Left cardiac atrium (tissue), 4 donors: Measurements from ENCODE around the gene CDH13. TPM values are rescaled to one million over a fixed set of nuclear protein-coding genes. Genes with fewer than 3 reads are reported as not detected.
A peak's percentile ranks its signal among the peaks of the same experiment; 100 is the strongest.

Experiments used
- ATAC-seq, 2 donors: fragments of 200-7000 bp; cut with Tn5 transposase; one replicate each; pipeline ENCODE4 v1.9.1; 2020; ENCODE audit warnings: mild to moderate bottlenecking in 2 of 2, moderate library complexity in 2 of 2
- DNase-seq: peaks from one replicate; pipeline ENCODE4 v3.0.0-alpha.2; 2020
- intact Hi-C, 2 donors: fragments of 100-400 bp; cut with DNase I; formaldehyde crosslinking; loops; one replicate each; pipeline versions ENCODE4 v1.14.1 to v1.15.1; 2022 to 2023
- total RNA-seq, 2 donors: library from RNA; stranded (reverse); fragmentation: NEBNext Ultra II Directional; extraction: Animal tissue kit (Norgen Biotek cat#: 25700); gene quantifications; one replicate each; pipeline ENCODE4 v1.2.1, GENCODE V29; 2021
- donor health status: DM: no; HTN: yes; CAD: no.
- donor health status: DM: no; HTN: yes; CAD: no; lungs with severe emphysema.
- donor health status: DM: yes; HTN: yes; CAD: no.
- donor health status: Dilated cardiomyopathy.

The CDH13 gene
- total RNA-seq, 2 donors from 2014 or later = 68.6 to 100 TPM

GRCh38 chr16:82992786-82993185 is 366.0 kb downstream of the CDH13 start:
- intact Hi-C loops = no loop called here
- no peak for DNase-seq
- ATAC-seq = no peak

- DNase-seq (no peak), ATAC-seq (no peak)
- intact Hi-C loops = no loop called here
Measured at GRCh38 chr16:82993415-82993814, 366.6 kb downstream of the CDH13 start.

- DNase-seq (no peak), ATAC-seq (no peak)
- intact Hi-C loops = no loop called here
Measured at GRCh38 chr16:82993926-82994325, 367.2 kb downstream of the CDH13 start.

- DNase-seq (no peak), ATAC-seq (no peak)
- intact Hi-C loops = no loop called here
Measured at GRCh38 chr16:82995286-82995923, 368.6 kb downstream of the CDH13 start.

GRCh38 chr16:82995924-82996441 is 369.2 kb downstream of the CDH13 start:
- peak; percentile 55 to 83 for ATAC-seq
- intact Hi-C loops = no loop called here
- peak; percentile 25 for DNase-seq

GRCh38 chr16:82996814-82997213 is 370.0 kb downstream of the CDH13 start:
- DNase-seq (no peak), ATAC-seq (no peak)
- intact Hi-C loops = no loop called here

GRCh38 chr16:82999711-83000110 is 372.9 kb downstream of the CDH13 start:
- no peak for DNase-seq
- ATAC-seq = no peak
- intact Hi-C loops = no loop called here

- DNase-seq (no peak), ATAC-seq (no peak)
- intact Hi-C loops = no loop called here
Measured at GRCh38 chr16:83002351-83003334, 375.9 kb downstream of the CDH13 start.

- ATAC-seq (no peak), DNase-seq (no peak)
- intact Hi-C loops = no loop called here
Measured at GRCh38 chr16:83004868-83005652, 378.3 kb downstream of the CDH13 start.

- DNase-seq = no peak
- ATAC-seq = no peak
- intact Hi-C loops = no loop called here
Measured at GRCh38 chr16:83005653-83006160, 378.9 kb downstream of the CDH13 start.

GRCh38 chr16:83010776-83011720 is 384.3 kb downstream of the CDH13 start:
- intact Hi-C loops = no loop called here

GRCh38 chr16:83011939-83012338 is 385.2 kb downstream of the CDH13 start:
- no peak for ATAC-seq
- no peak for DNase-seq
- intact Hi-C loops = no loop called here

More at GRCh38 chr16:83010776-83011720, 384.3 kb downstream of the CDH13 start:
- no peak for ATAC-seq
- no peak for DNase-seq

GRCh38 chr16:83013071-83013470 is 386.3 kb downstream of the CDH13 start:
- intact Hi-C loops = no loop called here

GRCh38 chr16:83019963-83020362 is 393.2 kb downstream of the CDH13 start:
- no peak for ATAC-seq
- intact Hi-C loops = no loop called here
- DNase-seq = no peak

More at GRCh38 chr16:83013071-83013470, 386.3 kb downstream of the CDH13 start:
- ATAC-seq (no peak), DNase-seq (no peak)

- intact Hi-C loops = no loop called here
- DNase-seq (no peak), ATAC-seq (no peak)
Measured at GRCh38 chr16:83021045-83021444, 394.3 kb downstream of the CDH13 start.

- ATAC-seq = no peak
- intact Hi-C loops = no loop called here
- no peak for DNase-seq
Measured at GRCh38 chr16:83021746-83022145, 395.0 kb downstream of the CDH13 start.

GRCh38 chr16:83023011-83023410 is 396.2 kb downstream of the CDH13 start:
- intact Hi-C loops = no loop called here
- no peak for DNase-seq
- ATAC-seq = no peak

GRCh38 chr16:83023640-83024039 is 396.9 kb downstream of the CDH13 start:
- intact Hi-C loops = no loop called here
- ATAC-seq (no peak), DNase-seq (no peak)
